GM23338 (cell line): ENCODE measurements around the gene DPYSL3. TPM values are rescaled to one million over a fixed set of nuclear protein-coding genes. Genes with fewer than 3 reads are reported as not detected.

Experiments
- ATAC-seq: fragments of 200-7000 bp; cut with Tn5 transposase; 3 replicates; pipeline ENCODE4 v1.9.1; 2020
- DNase-seq: peaks from one replicate; pipeline ENCODE4 v3.0.0-alpha.2; 2015; ENCODE audit warnings: low spot score
- H2AFZ ChIP-seq: fragments of 200-600 bp; sonication (generic); 2 replicates; pipeline ENCODE4 v1.8.0; 2016; ENCODE audit warnings: antibody characterized with exemption, mild to moderate bottlenecking, moderate library complexity
- H3F3A ChIP-seq: fragments of 200-600 bp; sonication (generic); replicated peaks from 2 replicates; pipeline ENCODE4 v1.8.0; 2017; ENCODE audit warnings: antibody characterized with exemption, mixed run types, low read depth
- H3K27ac ChIP-seq: fragments of 200-600 bp; sonication (generic); 2 replicates; pipeline ENCODE4 v1.6.1; 2016; ENCODE audit warnings: low read depth
- H3K27me3 ChIP-seq: fragments of 200-600 bp; sonication (generic); 2 replicates; pipeline ENCODE4 v1.8.0; 2016; ENCODE audit warnings: mild to moderate bottlenecking, mixed run types, moderate library complexity; ENCODE audit not compliant: insufficient read depth
- H3K36me3 ChIP-seq: fragments of 200-600 bp; sonication (generic); 2 replicates; pipeline ENCODE4 v1.8.0; 2016; ENCODE audit warnings: mild to moderate bottlenecking; ENCODE audit not compliant: insufficient read depth
- H3K4me1 ChIP-seq: fragments of 200-600 bp; sonication (generic); 2 replicates; pipeline ENCODE4 v1.8.0; 2016; ENCODE audit warnings: mild to moderate bottlenecking, moderate library complexity; ENCODE audit not compliant: insufficient read depth
- H3K4me2 ChIP-seq: fragments of 200-600 bp; sonication (generic); 2 replicates; pipeline ENCODE4 v1.7.1; 2017; ENCODE audit warnings: mixed run types
- H3K4me3 ChIP-seq: fragments of 200-600 bp; sonication (generic); 2 replicates; pipeline ENCODE4 v1.6.1; 2016; ENCODE audit warnings: mixed run types
- H3K79me2 ChIP-seq: fragments of 200-600 bp; sonication (generic); replicated peaks from 2 replicates; pipeline ENCODE4 v1.8.0; 2017; ENCODE audit warnings: mild to moderate bottlenecking; ENCODE audit not compliant: insufficient read depth
- H3K9me2 ChIP-seq: fragments of 200-600 bp; sonication (generic); 2 replicates; pipeline ENCODE4 v1.8.0; 2017; ENCODE audit not compliant: insufficient read depth
- H4K20me1 ChIP-seq: fragments of 200-600 bp; sonication (generic); replicated peaks from 2 replicates; pipeline ENCODE4 v1.8.0; 2017; ENCODE audit warnings: mild to moderate bottlenecking; ENCODE audit not compliant: insufficient read depth
- H3K27ac Mint-ChIP-seq: 2 replicates; pipeline ENCODE4 v1.8.0; 2020; ENCODE audit warnings: inconsistent platforms, mild to moderate bottlenecking, moderate library complexity, mixed read lengths
- H3K27me3 Mint-ChIP-seq: 3 replicates; pipeline ENCODE4 v1.8.0; 2022; ENCODE audit warnings: low read depth, mild to moderate bottlenecking, moderate library complexity, mixed read lengths, inconsistent platforms; ENCODE audit not compliant: insufficient read depth, poor library complexity
- H3K36me3 Mint-ChIP-seq: 3 replicates; pipeline ENCODE4 v1.8.0; 2021; ENCODE audit warnings: low read depth, mild to moderate bottlenecking, inconsistent platforms, moderate library complexity, mixed read lengths
- H3K4me1 Mint-ChIP-seq: 3 replicates; pipeline ENCODE4 v1.8.0; 2020; ENCODE audit warnings: mild to moderate bottlenecking, inconsistent platforms, mixed read lengths
- H3K4me3 Mint-ChIP-seq: 3 replicates; pipeline ENCODE4 v1.8.0; 2021; ENCODE audit warnings: moderate library complexity, mild to moderate bottlenecking, inconsistent platforms, mixed read lengths
- H3K9me3 Mint-ChIP-seq: 3 replicates; pipeline ENCODE4 v1.8.0; 2020; ENCODE audit warnings: moderate library complexity, mild to moderate bottlenecking, inconsistent platforms, mixed read lengths
- CREB1 ChIP-seq: fragments of 250-450 bp; sonication (Bioruptor Pico); IDR thresholded peaks from 2 replicates; pipeline ENCODE4 v1.5.0; 2020; ENCODE audit warnings: low read depth, mild to moderate bottlenecking, moderate library complexity
- CTCF ChIP-seq, 2 experiments: fragments of 200-600 bp in 1 of 2; sonication (generic) in 1 of 2; conservative IDR thresholded peaks; 2 replicates each; pipeline versions ENCODE4 v1.5.1 to v1.6.1; 2016 to 2017; ENCODE audit warnings: antibody characterized with exemption in 2 of 2, low read depth in 2 of 2, mild to moderate bottlenecking in 2 of 2, moderate library complexity in 1 of 2
- ETS1 ChIP-seq: IDR thresholded peaks from 2 replicates; pipeline ENCODE4 v1.6.1; 2016; ENCODE audit warnings: antibody characterized with exemption
- EZH2 ChIP-seq: fragments of 200-600 bp; sonication (generic); IDR thresholded peaks from one replicate; pipeline ENCODE4 v1.8.0; 2017; ENCODE audit warnings: antibody characterized with exemption, mild to moderate bottlenecking, low read depth; ENCODE audit not compliant: unreplicated experiment
- EZH2phosphoT487 ChIP-seq: fragments of 200-600 bp; sonication (generic); IDR thresholded peaks from one replicate; pipeline ENCODE4 v1.8.1; 2018; ENCODE audit warnings: antibody characterized with exemption; ENCODE audit not compliant: unreplicated experiment
- JUNB ChIP-seq: IDR thresholded peaks from one replicate; pipeline ENCODE4 v1.6.1; 2016; ENCODE audit warnings: antibody characterized with exemption; ENCODE audit not compliant: unreplicated experiment
- NANOG ChIP-seq: IDR thresholded peaks from 2 replicates; pipeline ENCODE4 v1.6.1; 2016; ENCODE audit warnings: antibody characterized with exemption, borderline replicate concordance
- POLR2AphosphoS5 ChIP-seq: IDR thresholded peaks from 2 replicates; pipeline ENCODE4 v1.6.1; 2016; ENCODE audit warnings: antibody characterized with exemption, low read depth
- REST ChIP-seq: IDR thresholded peaks from one replicate; pipeline ENCODE4 v1.6.1; 2018; ENCODE audit warnings: antibody characterized with exemption; ENCODE audit not compliant: unreplicated experiment
- STAT1 ChIP-seq: IDR thresholded peaks from one replicate; pipeline ENCODE4 v1.6.1; 2016; ENCODE audit warnings: antibody characterized with exemption; ENCODE audit not compliant: unreplicated experiment
- ZNF114 ChIP-seq: fragments of 250-450 bp; sonication (Bioruptor Pico); IDR thresholded peaks from 2 replicates; pipeline ENCODE4 v1.5.0; 2020; ENCODE audit warnings: mild to moderate bottlenecking, moderate library complexity
- ZNF331 ChIP-seq: fragments of 250-450 bp; sonication (Bioruptor Pico); IDR thresholded peaks from 2 replicates; pipeline ENCODE4 v1.5.0; 2020; ENCODE audit warnings: low read depth, mild to moderate bottlenecking, moderate library complexity
- ZNF462 ChIP-seq: fragments of 250-450 bp; sonication (Bioruptor Pico); IDR thresholded peaks from 2 replicates; pipeline ENCODE4 v1.5.0; 2020; ENCODE audit warnings: mild to moderate bottlenecking, moderate library complexity
- polyA plus RNA-seq: library from polyadenylated mRNA; unstranded; fragments of >200 nt; fragmentation: Nextera tagmentation; extraction: Ambion mirVana; gene quantifications from 2 replicates; pipeline ENCODE4 v1.2.1, GENCODE V29; 2016
- total RNA-seq: library from RNA; depleted of rRNA; stranded (reverse); fragments of >200 nt; shearing (Covaris generic); gene quantifications from 2 replicates; pipeline ENCODE4 v1.2.3, GENCODE V29; 2014

Gene DPYSL3
- total and polyA plus RNA-seq, 2 experiments from 2014 or later: 97.6 to 455 TPM

- no peaks in the 10 kb centered on the region for H3F3A ChIP-seq
- H3K4me1 ChIP-seq: peaks cover 24% of the 10 kb centered on the region
- H3K79me2 ChIP-seq: no peaks in the 10 kb centered on the region
- DNase-seq (no peak), ATAC-seq (peak; percentile 50)
- Mint-ChIP-seq H3K9me3 (no peaks in the 10 kb centered on the region), H3K27me3 (no peaks in the 10 kb centered on the region), H3K4me1 (peaks cover 36% of the 10 kb centered on the region), H3K36me3 (no peaks in the 10 kb centered on the region), H3K27ac (no peak overlapping the region), H3K4me3 (no peak overlapping the region)
- no peaks in the 10 kb centered on the region for H3K36me3 ChIP-seq
- H3K4me3 ChIP-seq: no peak overlapping the region
- no peaks in the 10 kb centered on the region for H3K27me3 ChIP-seq
- peak overlapping the region; percentile 29; the same call in 1 of the 2 replicates for H3K4me2 ChIP-seq
- TF ChIP-seq ZNF114 (CRISPR knock-in tag) (no peak), STAT1 (no peak), ZNF331 (CRISPR knock-in tag) (no peak), CREB1 (no peak), REST (no peak), EZH2phosphoT487 (no peak), EZH2 (no peak), CTCF (conservative IDR thresholded peaks at IDR 0.05; ENCODE audit: low read depth in 2 of 2) (no peak), NANOG (no peak), ZNF462 (CRISPR knock-in tag) (no peak), JUNB (no peak), POLR2AphosphoS5 (no peak), ETS1 (no peak)
- no peak overlapping the region for H2AFZ ChIP-seq
- H4K20me1 ChIP-seq: no peaks in the 10 kb centered on the region
- H3K27ac ChIP-seq: no peak overlapping the region
- no peaks in the 10 kb centered on the region for H3K9me2 ChIP-seq
Observed at GRCh38 chr5:147519380-147519779, 9.5 kb upstream of the DPYSL3 start.
